TTC549 (cell line): ENCODE measurements around the gene MTG1.

Source experiments
- FAIRE-seq: peaks from 2 replicates; lab custom pipeline; 2012; peaks lifted over from hg19 to GRCh38; lab: Jason Lieb, UNC

Gene MTG1

GRCh38 chr10:133394064-133394663, at the start of gene MTG1:
Gene MTG1, plus strand, starts transcription at chr10:133394157. Its CDS starts 64 bp downstream, at chr10:133394221.
- no peak for FAIRE-seq

- FAIRE-seq: no peak
Observed at GRCh38 chr10:133344236-133344635, 49.7 kb upstream of the MTG1 start.

- no peak for FAIRE-seq
Observed at GRCh38 chr10:133346413-133346812, 47.5 kb upstream of the MTG1 start.

- FAIRE-seq: no peak
Observed at GRCh38 chr10:133347710-133348517, 46.0 kb upstream of the MTG1 start.

- no peak for FAIRE-seq
Observed at GRCh38 chr10:133349160-133349568, 44.8 kb upstream of the MTG1 start.

- no peak for FAIRE-seq
Observed at GRCh38 chr10:133349577-133350011, 44.4 kb upstream of the MTG1 start.

GRCh38 chr10:133350283-133350949, 43.5 kb upstream of the MTG1 start:
- FAIRE-seq: no peak

GRCh38 chr10:133350950-133351329, 43.0 kb upstream of the MTG1 start:
- no peak for FAIRE-seq

- no peak for FAIRE-seq
Observed at GRCh38 chr10:133351408-133352318, 42.3 kb upstream of the MTG1 start.

- no peak for FAIRE-seq
Observed at GRCh38 chr10:133353202-133353959, 40.6 kb upstream of the MTG1 start.

- FAIRE-seq: no peak
Observed at GRCh38 chr10:133353988-133354605, 39.9 kb upstream of the MTG1 start.

GRCh38 chr10:133354672-133355240, 39.2 kb upstream of the MTG1 start:
- FAIRE-seq: no peak

- no peak for FAIRE-seq
Observed at GRCh38 chr10:133355266-133355665, 38.7 kb upstream of the MTG1 start.

- no peak for FAIRE-seq
Observed at GRCh38 chr10:133355991-133356390, 38.0 kb upstream of the MTG1 start.

GRCh38 chr10:133356549-133357284, 37.2 kb upstream of the MTG1 start:
- no peak for FAIRE-seq

GRCh38 chr10:133357285-133358161, 36.4 kb upstream of the MTG1 start, which contains the start of gene FUOM:
Gene FUOM, minus strand, starts transcription at chr10:133358019. Its CDS starts 12 bp downstream, at chr10:133358007.
- no peak for FAIRE-seq

- no peak for FAIRE-seq
Observed at GRCh38 chr10:133358162-133358924, 35.6 kb upstream of the MTG1 start.

- no peak for FAIRE-seq
Observed at GRCh38 chr10:133358925-133359310, 35.0 kb upstream of the MTG1 start.
